Activated T-helper 1 cell treated with anti-CD3 and anti-CD28 coated beads, Interleukin-2, amount 50 U/mL, for 16 hours (primary cell): Measurements from ENCODE around the gene CRTC3.

Experiments used
- DNase-seq, 2 donors: peaks; one replicate each; pipeline ENCODE4 v3.0.0-alpha.2; 2020; ENCODE audit warnings: low read depth in 1 of 2, low spot score in 1 of 2

The CRTC3 gene

GRCh38 chr15:90593499-90594158 is 63.9 kb downstream of the CRTC3 start:
- no peak for DNase-seq

DNA sequence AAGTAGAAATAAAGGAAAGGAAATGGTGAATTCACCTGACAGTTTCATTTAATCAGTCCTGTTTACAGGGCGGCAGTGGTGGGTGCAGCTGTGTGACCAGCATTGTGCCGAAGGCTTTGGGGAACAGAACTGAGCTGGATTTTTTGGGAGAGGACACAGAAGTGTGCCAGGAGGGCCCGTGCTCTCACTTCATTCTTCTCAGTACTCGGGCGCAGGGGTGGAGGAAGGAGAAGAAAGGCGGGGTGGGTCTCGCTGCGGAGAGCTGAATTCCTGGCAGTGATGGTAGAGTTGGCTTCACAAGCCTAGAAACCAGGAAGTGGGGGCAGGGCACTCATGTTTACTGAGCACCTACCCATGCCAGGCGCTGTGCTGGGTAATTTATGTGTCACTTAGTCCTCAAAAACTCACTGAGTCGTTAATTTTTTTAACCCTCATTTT is 64.6 kb downstream of the CRTC3 start:
- DNase-seq: peak; percentile 60 to 64

- no peak for DNase-seq
These were observed 66.0 kb downstream of the CRTC3 start for GRCh38 chr15:90595763-90596155.

DNA sequence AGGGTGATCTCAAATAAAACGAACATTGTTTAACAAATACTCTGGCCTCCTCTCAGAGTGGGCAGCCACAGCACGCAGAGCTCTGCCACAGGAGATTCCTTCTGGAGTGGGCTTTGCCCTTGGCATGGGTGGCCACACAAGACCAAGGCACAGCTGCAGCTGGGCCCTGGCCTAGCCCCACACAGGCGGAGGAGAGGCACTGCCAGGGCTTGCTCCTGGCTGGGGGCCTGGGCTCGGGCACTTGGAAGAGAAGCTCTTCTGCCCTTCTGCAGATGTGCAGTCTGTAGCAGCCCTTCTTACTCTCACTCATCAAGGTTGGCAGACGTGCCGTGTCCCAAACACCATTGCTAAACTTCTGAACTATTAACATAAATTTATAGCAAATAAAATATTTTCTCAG is 67.2 kb downstream of the CRTC3 start:
- DNase-seq: no peak

DNA sequence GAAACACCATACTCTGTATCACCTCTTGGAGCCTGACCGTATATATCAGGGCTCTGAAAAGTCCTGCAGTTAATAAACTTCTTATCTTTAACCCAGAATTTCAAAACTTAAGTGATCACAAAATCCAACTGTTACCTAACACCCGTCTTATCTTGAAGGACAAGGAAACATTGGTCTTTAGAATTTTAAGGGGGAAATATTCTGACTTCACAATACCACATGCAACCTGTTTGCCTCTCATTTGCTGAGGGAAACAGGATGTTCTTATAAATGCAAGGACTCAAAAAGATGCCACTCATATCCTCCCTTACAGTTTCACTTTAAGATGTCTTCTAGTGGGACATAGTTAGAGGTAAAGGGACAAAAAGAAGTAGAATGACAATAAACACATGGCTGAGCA is 67.9 kb downstream of the CRTC3 start:
- no peak for DNase-seq

GRCh38 chr15:90598031-90598577 is 68.4 kb downstream of the CRTC3 start:
- no peak for DNase-seq

DNA sequence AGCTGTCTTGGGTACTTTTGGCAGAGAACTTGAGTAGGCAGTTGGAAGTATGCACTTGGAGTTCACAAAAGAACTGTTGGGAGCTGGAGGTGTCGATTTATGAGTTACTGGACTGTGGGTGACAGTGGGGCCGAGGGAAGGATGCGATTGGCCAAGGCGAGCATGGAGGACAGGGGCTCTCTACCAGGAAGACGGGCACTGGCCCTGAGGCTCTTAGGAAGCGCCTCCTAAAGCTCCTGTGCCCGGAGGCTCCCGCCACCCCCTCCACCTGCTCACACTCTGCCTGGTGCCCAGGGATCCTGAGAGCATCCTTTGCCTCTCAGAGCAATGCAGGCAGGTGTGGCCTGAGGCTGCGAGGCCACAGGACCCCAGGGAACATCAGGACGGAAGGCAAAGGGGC is 69.0 kb downstream of the CRTC3 start:
- no peak for DNase-seq

- DNase-seq: no peak
These were observed 69.4 kb downstream of the CRTC3 start for GRCh38 chr15:90599116-90599515.

DNA sequence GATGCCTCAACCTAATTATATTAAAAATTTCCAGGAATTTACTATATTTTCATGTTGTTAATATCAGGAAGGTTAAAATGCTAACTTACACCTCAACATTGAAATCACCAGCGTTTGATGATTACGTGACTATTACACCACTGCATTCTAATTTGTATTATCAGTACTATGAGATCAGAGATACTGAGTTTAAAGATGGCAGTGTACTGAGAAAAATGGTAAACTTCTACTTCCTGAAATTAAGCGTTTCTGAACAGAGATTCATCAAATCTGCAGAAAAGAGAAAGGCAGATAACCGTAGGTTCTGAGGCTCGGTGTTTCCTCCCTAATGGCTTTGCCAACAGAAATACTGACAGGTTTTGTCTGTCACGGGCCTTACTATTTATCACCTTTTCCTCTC is 69.9 kb downstream of the CRTC3 start:
- no peak for DNase-seq

DNA sequence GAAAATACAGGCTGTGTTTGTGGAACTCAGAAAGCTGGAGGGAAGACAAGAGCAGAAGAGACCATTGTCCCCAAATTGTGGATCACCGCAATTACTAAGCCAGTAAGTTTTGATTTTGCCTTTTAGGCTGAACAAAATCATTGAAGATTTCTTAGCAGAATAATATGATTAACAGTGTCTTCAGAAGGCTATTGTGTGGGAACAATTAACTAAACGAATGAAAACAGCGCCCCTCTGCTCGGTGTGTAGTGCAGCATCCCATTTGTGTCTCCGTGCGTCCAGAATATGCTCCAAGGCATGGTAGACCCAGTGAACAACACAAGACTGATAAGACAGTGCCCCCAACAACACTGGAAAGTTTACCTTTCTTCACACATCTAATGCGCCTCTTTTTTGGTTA is 71.2 kb downstream of the CRTC3 start:
- no peak for DNase-seq

DNA sequence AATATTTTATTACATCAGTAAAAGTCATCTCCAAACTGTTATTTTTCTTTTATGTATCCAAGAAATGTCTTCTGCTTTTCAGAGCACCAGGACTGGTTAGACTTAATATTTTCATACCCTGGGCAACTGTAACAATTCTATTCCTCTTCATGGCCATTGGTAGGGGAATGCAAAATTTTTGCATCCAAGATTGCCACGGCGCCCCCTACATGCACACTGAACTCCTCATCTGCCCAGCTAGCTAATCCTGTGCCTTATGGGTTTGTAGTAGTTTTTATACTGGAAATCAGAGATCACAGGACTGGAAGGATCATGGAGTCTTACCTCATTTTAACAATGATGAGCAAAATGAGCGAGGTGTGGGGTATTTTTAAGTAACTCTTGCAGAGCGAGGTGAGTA is 74.2 kb downstream of the CRTC3 start:
- peak in 1 of 2 donors; percentile 28 for DNase-seq

DNA sequence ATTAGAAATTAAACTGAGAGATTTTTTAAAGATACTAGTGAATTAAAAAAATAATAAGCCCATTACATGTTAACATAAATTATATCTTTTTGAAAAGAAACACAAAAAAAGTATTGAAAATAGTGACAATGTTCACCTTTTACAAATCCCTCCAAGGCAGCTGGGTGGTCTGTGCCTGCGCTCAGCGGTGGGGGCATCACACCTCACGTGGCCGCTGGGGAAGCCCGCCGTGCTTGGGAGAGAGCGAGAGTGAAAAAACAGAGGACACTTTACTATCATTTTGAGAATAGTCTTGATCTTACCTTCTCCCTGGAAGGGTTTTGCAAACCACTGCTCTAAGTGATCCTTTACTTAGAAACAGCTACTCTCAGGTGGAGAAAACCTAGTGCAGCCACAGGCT is 76.9 kb downstream of the CRTC3 start:
- DNase-seq: no peak

DNA sequence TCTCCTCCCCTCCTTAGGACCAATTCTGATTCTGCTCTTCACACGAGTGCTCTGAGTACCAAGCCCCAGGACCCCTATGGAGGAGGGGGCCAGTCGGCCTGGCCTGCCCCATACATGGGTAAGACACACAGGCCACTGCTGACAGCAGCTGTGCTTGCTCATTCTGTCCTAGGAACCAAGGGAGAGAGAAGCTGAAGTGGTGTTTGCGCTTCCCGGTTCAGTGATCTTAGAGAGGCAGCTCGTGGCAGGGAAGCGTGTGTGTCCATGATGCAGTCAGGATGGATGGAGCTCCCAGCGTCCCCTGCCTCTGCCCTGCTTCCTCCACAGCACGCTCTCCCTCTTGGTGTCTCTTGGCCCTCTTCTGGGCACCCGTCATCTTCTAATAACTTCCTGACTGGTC is 77.6 kb downstream of the CRTC3 start:
- no peak for DNase-seq

DNA sequence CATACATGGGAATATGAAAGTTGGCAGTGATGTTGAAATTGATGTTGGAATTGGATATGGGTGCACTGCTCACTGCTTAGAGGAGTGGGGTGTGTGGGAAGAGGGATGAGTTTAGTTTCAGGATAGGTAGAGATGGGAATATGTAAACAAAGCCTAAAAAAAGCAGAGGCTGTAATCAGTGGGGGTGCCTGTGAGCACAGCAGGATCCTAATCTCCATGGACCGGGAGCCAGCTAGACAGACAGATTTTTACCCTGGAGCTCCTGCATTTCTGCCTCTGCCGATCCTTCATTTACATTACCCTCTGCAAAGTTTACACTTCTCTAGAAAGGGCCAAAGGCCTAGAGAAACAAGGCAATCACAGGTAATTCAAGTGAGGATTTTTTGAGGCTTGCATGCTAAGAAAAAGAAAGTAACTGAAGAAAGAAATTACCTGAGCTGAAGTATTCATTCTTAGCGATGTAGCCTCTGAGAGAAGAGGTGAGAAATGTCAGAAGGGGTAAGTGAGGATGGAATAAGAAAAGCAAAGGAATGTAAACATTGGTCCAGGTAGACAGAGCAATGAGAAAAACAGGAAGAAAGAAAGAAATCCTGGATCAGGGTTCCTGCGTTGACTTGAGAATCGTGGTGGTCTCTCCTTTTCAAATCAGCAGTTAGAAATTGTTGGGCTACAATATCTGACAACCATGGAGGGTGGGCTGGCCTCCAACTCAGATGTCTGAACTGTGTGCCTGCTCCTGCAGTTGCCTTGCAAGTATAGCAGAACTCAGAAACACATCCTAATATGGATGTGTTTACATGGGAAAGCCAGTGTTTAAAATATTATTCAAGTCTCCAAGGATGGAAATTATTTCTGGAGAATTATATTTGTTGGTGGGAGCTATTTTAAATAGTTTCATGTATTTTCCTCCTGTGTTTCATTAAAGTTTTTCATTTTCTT is 79.8 kb downstream of the CRTC3 start:
- DNase-seq: no peak

GRCh38 chr15:90610190-90610589 is 80.5 kb downstream of the CRTC3 start:
- no peak for DNase-seq

GRCh38 chr15:90611157-90611556 is 81.4 kb downstream of the CRTC3 start:
- DNase-seq: no peak

DNA sequence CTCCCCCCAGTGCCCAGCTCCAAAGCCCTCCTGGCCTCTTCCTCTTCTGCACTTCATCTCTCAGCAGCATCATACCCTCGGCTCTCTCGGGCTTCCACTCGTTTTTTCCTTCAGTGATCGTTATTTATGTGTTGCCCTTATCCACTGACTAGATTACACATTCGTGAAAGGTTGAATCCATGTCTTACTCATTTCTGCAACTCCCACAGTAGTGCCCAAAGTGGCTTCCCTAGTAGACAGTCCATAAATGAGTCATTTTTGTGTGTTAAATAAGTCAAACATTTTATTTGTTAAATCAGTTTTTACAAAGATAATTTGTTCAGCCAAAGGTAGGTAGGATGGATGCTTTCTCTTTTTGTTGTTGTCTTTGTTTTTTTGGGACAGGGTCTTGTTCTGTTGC is 87.4 kb downstream of the CRTC3 start:
- no peak for DNase-seq

DNA sequence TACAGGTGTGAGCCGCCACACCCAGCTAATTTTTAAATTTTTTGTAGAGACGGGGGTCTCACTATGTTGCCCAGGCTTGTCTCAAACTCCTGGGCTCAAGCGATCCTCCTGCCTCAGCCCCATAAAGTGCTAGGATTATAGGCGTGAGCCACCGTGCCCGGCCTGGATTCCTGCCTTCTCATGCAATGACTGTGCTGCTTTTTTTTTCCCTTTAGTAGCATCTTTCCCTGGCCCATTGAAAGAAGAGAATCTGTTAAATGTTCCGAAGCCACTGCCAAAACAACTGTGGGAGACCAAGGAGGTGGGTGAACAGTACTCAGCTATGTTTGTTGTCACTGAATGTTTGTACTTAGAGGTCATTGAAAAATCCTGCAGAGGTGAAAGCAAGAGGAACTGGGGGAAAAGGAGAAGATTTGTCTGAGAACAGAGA is 88.0 kb downstream of the CRTC3 start:
- DNase-seq: no peak

GRCh38 chr15:90618330-90619125 is 88.8 kb downstream of the CRTC3 start:
- no peak for DNase-seq

GRCh38 chr15:90619468-90619867 is 89.7 kb downstream of the CRTC3 start:
- no peak for DNase-seq

- no peak for DNase-seq
These were observed 90.2 kb downstream of the CRTC3 start for GRCh38 chr15:90619939-90620338.
